HCT116 (cell line): ENCODE results near the gene CYP27A1. TPM values are rescaled to one million over a fixed set of nuclear protein-coding genes. Genes with fewer than 3 reads are reported as not detected.

ENCODE experiments used
- ATAC-seq: fragments of 200-7000 bp; cut with Tn5 transposase; 2 replicates; pipeline ENCODE4 v1.9.1; 2020; ENCODE audit warnings: mild to moderate bottlenecking, moderate library complexity
- BruUV-seq: library from RNA; stranded (reverse); fragments of 400-500 nt; replicated peaks from 2 replicates; lab custom pipeline; 2021; lab: Mats Ljungman, UMichigan
- CTCF ChIA-PET: fragments of 300-600 bp; sonication (Branson Sonifier 250); formaldehyde crosslinking; loops from one replicate; lab custom pipeline; 2021; ENCODE audit warnings: antibody characterized with exemption; lab: Charles Lee
- POLR2A ChIA-PET: fragments of 300-600, 350-600 bp; sonication (Branson Sonifier 250); formaldehyde crosslinking; loops from one replicate; lab custom pipeline; 2021; ENCODE audit warnings: antibody characterized with exemption; lab: Charles Lee
- RAD21 ChIA-PET, 2 experiments: fragments of 300-600 bp; sonication (Branson Sonifier 250); formaldehyde crosslinking; loops; one replicate each; lab custom pipeline; 2023; ENCODE audit warnings: low total read pairs in 2 of 2; ENCODE audit not compliant: uncharacterized antibody in 2 of 2, unreplicated experiment in 2 of 2, low non-redundant PET in 1 of 2; lab: Charles Lee
- DNase-seq: peaks from one replicate; pipeline ENCODE4 v3.0.0-alpha.2; 2010; ENCODE audit warnings: low read depth, low spot score
- H2AFZ ChIP-seq: fragments of 200-600 bp; shearing (Covaris generic), sonication (generic); 2 replicates; pipeline ENCODE4 v1.6.1; 2017; ENCODE audit warnings: low read depth, mixed run types, mixed read lengths, antibody characterized with exemption, low read length; ENCODE audit not compliant: poor library complexity, severe bottlenecking
- H3K27ac ChIP-seq: 2 replicates; pipeline ENCODE4 v1.5.1; 2012; ENCODE audit warnings: low read depth, low read length
- H3K27me3 ChIP-seq: fragments of 200-600 bp; sonication (generic); 2 replicates; pipeline ENCODE4 v1.6.1; 2016; ENCODE audit warnings: mixed run types, low read length, mixed read lengths; ENCODE audit not compliant: insufficient read depth
- H3K36me3 ChIP-seq, 2 experiments: fragments of 200-500 bp in 1 of 2; fragments of 200-600 bp in 1 of 2; sonication (Bioruptor generic) in 1 of 2; sonication (generic) in 1 of 2; 2 replicates each; pipeline versions ENCODE4 v1.5.1 to v1.6.1; 2014 to 2016; ENCODE audit warnings: low read length in 2 of 2, inconsistent platforms in 1 of 2, mixed read lengths in 1 of 2, mixed run types in 1 of 2; ENCODE audit not compliant: insufficient read depth in 2 of 2, control insufficient read depth in 1 of 2
- H3K4me1 ChIP-seq, 2 experiments: fragments of 200-600 bp in 1 of 2; sonication (generic) in 1 of 2; 2 replicates each; pipeline versions ENCODE4 v1.5.1 to v1.6.1; 2012 to 2017; ENCODE audit warnings: low read length in 2 of 2, inconsistent platforms in 1 of 2, mild to moderate bottlenecking in 1 of 2, mixed read lengths in 1 of 2, mixed run types in 1 of 2, moderate library complexity in 1 of 2; ENCODE audit not compliant: insufficient read depth in 2 of 2, control insufficient read depth in 1 of 2
- H3K4me2 ChIP-seq: fragments of 200-600 bp; sonication (generic); 2 replicates; pipeline ENCODE4 v1.6.1; 2017; ENCODE audit warnings: mixed run types, low read length, mixed read lengths
- H3K4me3 ChIP-seq, 2 experiments: fragments of 200-600 bp in 1 of 2; sonication (generic) in 1 of 2; replicated peaks in 1 of 2; 2 replicates each; pipeline ENCODE4 v1.5.1; 2011 to 2016; ENCODE audit warnings: low read length in 2 of 2, control low read depth in 1 of 2, low read depth in 1 of 2, mild to moderate bottlenecking in 1 of 2, mixed read lengths in 1 of 2, mixed run types in 1 of 2
- H3K79me2 ChIP-seq: fragments of 200-600 bp; sonication (generic); 2 replicates; pipeline ENCODE4 v1.6.1; 2017; ENCODE audit warnings: mild to moderate bottlenecking, mixed run types, low read length, moderate library complexity, mixed read lengths; ENCODE audit not compliant: insufficient read depth
- H3K9ac ChIP-seq: fragments of 200-600 bp; sonication (generic); 2 replicates; pipeline ENCODE4 v1.6.1; 2016; ENCODE audit warnings: low read length, mixed read lengths
- H3K9me2 ChIP-seq: fragments of 200-600 bp; sonication (generic), shearing (Covaris generic); 2 replicates; pipeline ENCODE4 v1.6.1; 2017; ENCODE audit warnings: mixed run types, mild to moderate bottlenecking, moderate library complexity; ENCODE audit not compliant: insufficient read depth
- H3K9me3 ChIP-seq, 2 experiments: fragments of 200-500 bp in 1 of 2; fragments of 200-600 bp in 1 of 2; sonication (Bioruptor generic) in 1 of 2; sonication (generic) in 1 of 2; 2 replicates each; pipeline ENCODE4 v1.6.1; 2014 to 2017; ENCODE audit warnings: low read length in 2 of 2, mixed read lengths in 2 of 2, inconsistent platforms in 1 of 2, low read depth in 1 of 2, mild to moderate bottlenecking in 1 of 2, mixed run types in 1 of 2, moderate library complexity in 1 of 2; ENCODE audit not compliant: control insufficient read depth in 1 of 2, insufficient read depth in 1 of 2
- H4K20me1 ChIP-seq: fragments of 200-600 bp; sonication (generic), shearing (Covaris generic); 2 replicates; pipeline ENCODE4 v1.6.1; 2017; ENCODE audit warnings: mixed run types, mild to moderate bottlenecking, moderate library complexity; ENCODE audit not compliant: insufficient read depth
- CEBPB ChIP-seq: IDR thresholded peaks from 2 replicates; pipeline ENCODE4 v1.6.1; 2012; ENCODE audit warnings: low read depth
- ELF1 ChIP-seq: IDR thresholded peaks from 2 replicates; pipeline ENCODE4 v1.6.1; 2012; ENCODE audit warnings: low read depth, borderline replicate concordance
- EZH2phosphoT487 ChIP-seq: fragments of 200-600 bp; IDR thresholded peaks from 2 replicates; pipeline ENCODE4 v1.6.1; 2018; ENCODE audit warnings: antibody characterized with exemption, borderline replicate concordance
- SIN3A ChIP-seq: IDR thresholded peaks from 2 replicates; pipeline ENCODE4 v1.6.1; 2012; ENCODE audit warnings: low read depth
- SRF ChIP-seq: IDR thresholded peaks from 2 replicates; pipeline ENCODE4 v1.6.1; 2012; ENCODE audit warnings: low read depth
- TCF7L2 ChIP-seq: IDR thresholded peaks from 2 replicates; pipeline ENCODE4 v1.7.0; 2011; ENCODE audit warnings: borderline replicate concordance, inconsistent platforms; ENCODE audit not compliant: insufficient read depth, insufficient read length; ENCODE audit errors: extremely low read depth
- YY1 ChIP-seq: IDR thresholded peaks from 2 replicates; pipeline ENCODE4 v1.6.1; 2011; ENCODE audit warnings: low read length, low read depth, moderate library complexity, mild to moderate bottlenecking; ENCODE audit not compliant: insufficient replicate concordance; ENCODE audit errors: extremely low read depth
- ZFX ChIP-seq: fragments of 450-650 bp; IDR thresholded peaks from 2 replicates; pipeline ENCODE4 v1.6.1; 2017
- ZNF274 ChIP-seq: fragments of 200-500 bp; sonication (Bioruptor generic); IDR thresholded peaks from 2 replicates; pipeline ENCODE4 v1.6.1; 2014; ENCODE audit warnings: mild to moderate bottlenecking, low read depth, low read length, inconsistent platforms
- intact Hi-C: fragments of 100-400 bp; cut with micrococcal nuclease; formaldehyde crosslinking; loops from 2 replicates; pipeline ENCODE4 v1.10.0; 2022
- total RNA-seq: library from RNA; stranded (reverse); gene quantifications from one replicate; pipeline ENCODE4 v1.2.1, GENCODE V29; 2021; ENCODE audit not compliant: unreplicated experiment
- TF ChIP-seq, protein P1 (sequence below): IDR thresholded peaks from 2 replicates; pipeline ENCODE4 v1.6.1; 2012
- TF ChIP-seq, protein P2 (sequence below): IDR thresholded peaks from 2 replicates; pipeline ENCODE4 v1.6.1; 2011; ENCODE audit warnings: mild to moderate bottlenecking, low read length, moderate library complexity; ENCODE audit not compliant: insufficient replicate concordance; ENCODE audit errors: extremely low read depth
- TF ChIP-seq, protein P3 (sequence below): IDR thresholded peaks from 2 replicates; pipeline ENCODE4 v1.6.1; 2012; ENCODE audit warnings: low read depth

The CYP27A1 gene
- total RNA-seq, 1 experiment from 2014 or later, result 1.6 TPM

DNA sequence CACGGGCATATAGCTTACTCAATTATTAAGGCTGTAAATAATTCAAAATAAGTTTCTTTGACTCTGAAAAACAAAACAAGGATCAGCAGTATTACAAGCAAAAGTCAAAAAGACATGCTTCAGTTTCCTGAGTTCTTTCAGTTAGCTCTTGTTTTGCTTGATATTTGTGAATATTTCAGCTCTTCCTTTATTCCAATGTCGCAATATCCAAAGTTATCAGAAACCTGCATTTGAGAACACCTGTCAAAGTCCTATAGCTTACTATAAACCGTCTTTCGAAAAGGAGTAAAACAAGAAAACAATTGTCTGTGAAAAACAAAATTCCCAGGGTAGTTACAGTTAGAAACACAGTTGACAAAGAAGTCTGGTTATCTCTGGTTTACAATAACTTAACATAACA, 14.7 kb downstream of the CYP27A1 start:
- no TSS peak for BruUV-seq
- H4K20me1 ChIP-seq, result no peaks in the 10 kb centered on the region
- no peaks in the 10 kb centered on the region for H3K79me2 ChIP-seq
- CTCF ChIA-PET, result no interaction called here
- no peak overlapping the region for H3K4me2 ChIP-seq
- H3K4me1 ChIP-seq, result no peaks in the 10 kb centered on the region
- no peak overlapping the region for H3K27ac ChIP-seq
- no peak overlapping the region for H3K9ac ChIP-seq
- H3K4me3 ChIP-seq, result no peak overlapping the region
- DNase-seq, result no peak
- RAD21 ChIA-PET, result interaction anchor here in 1 of 2 experiments (0.6 kb wide), 1 partner anchor 22 kb away, joined by 3 read pairs; no protein-coding TSS in a partner anchor
- no peaks in the 10 kb centered on the region for H3K9me2 ChIP-seq
- H2AFZ ChIP-seq, result no peak overlapping the region
- POLR2A ChIA-PET, result no interaction called here
- H3K27me3 ChIP-seq, result no peaks in the 10 kb centered on the region
- intact Hi-C loops, result no loop called here
- H3K36me3 ChIP-seq, result no peaks in the 10 kb centered on the region
- H3K9me3 ChIP-seq, result no peaks in the 10 kb centered on the region
- TF ChIP-seq, protein P1, sequence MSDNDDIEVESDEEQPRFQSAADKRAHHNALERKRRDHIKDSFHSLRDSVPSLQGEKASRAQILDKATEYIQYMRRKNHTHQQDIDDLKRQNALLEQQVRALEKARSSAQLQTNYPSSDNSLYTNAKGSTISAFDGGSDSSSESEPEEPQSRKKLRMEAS, result no peak
- TF ChIP-seq SRF (no peak), ZFX (no peak), YY1 (no peak), TCF7L2 (no peak), CEBPB (no peak), SIN3A (no peak), EZH2phosphoT487 (no peak), ZNF274 (no peak), ELF1 (no peak)
- TF ChIP-seq, protein P2, sequence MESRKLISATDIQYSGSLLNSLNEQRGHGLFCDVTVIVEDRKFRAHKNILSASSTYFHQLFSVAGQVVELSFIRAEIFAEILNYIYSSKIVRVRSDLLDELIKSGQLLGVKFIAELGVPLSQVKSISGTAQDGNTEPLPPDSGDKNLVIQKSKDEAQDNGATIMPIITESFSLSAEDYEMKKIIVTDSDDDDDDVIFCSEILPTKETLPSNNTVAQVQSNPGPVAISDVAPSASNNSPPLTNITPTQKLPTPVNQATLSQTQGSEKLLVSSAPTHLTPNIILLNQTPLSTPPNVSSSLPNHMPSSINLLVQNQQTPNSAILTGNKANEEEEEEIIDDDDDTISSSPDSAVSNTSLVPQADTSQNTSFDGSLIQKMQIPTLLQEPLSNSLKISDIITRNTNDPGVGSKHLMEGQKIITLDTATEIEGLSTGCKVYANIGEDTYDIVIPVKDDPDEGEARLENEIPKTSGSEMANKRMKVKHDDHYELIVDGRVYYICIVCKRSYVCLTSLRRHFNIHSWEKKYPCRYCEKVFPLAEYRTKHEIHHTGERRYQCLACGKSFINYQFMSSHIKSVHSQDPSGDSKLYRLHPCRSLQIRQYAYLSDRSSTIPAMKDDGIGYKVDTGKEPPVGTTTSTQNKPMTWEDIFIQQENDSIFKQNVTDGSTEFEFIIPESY, result no peak
- TF ChIP-seq, protein P3, sequence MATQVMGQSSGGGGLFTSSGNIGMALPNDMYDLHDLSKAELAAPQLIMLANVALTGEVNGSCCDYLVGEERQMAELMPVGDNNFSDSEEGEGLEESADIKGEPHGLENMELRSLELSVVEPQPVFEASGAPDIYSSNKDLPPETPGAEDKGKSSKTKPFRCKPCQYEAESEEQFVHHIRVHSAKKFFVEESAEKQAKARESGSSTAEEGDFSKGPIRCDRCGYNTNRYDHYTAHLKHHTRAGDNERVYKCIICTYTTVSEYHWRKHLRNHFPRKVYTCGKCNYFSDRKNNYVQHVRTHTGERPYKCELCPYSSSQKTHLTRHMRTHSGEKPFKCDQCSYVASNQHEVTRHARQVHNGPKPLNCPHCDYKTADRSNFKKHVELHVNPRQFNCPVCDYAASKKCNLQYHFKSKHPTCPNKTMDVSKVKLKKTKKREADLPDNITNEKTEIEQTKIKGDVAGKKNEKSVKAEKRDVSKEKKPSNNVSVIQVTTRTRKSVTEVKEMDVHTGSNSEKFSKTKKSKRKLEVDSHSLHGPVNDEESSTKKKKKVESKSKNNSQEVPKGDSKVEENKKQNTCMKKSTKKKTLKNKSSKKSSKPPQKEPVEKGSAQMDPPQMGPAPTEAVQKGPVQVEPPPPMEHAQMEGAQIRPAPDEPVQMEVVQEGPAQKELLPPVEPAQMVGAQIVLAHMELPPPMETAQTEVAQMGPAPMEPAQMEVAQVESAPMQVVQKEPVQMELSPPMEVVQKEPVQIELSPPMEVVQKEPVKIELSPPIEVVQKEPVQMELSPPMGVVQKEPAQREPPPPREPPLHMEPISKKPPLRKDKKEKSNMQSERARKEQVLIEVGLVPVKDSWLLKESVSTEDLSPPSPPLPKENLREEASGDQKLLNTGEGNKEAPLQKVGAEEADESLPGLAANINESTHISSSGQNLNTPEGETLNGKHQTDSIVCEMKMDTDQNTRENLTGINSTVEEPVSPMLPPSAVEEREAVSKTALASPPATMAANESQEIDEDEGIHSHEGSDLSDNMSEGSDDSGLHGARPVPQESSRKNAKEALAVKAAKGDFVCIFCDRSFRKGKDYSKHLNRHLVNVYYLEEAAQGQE, result no peak
- no peak for ATAC-seq
